Thyroid gland (tissue), 4 donors: ENCODE measurements around the gene DAB1.

Source experiments
- CTCF ChIP-seq, 6 experiments: fragments of 200-600 bp in 3 of 6; fragments of 450-650 bp in 3 of 6; sonication (generic) in 3 of 6; IDR thresholded peaks; one replicate each; pipeline ENCODE4 v1.5.1; 2016 to 2019; ENCODE audit warnings: antibody characterized with exemption in 6 of 6, mild to moderate bottlenecking in 2 of 6, inconsistent platforms in 1 of 6, moderate library complexity in 1 of 6
- POLR2A ChIP-seq, 2 donors: fragments of 450-650 bp; IDR thresholded peaks; one replicate each; pipeline ENCODE4 v1.6.1; 2017; ENCODE audit warnings: antibody characterized with exemption in 2 of 2, mild to moderate bottlenecking in 2 of 2, moderate library complexity in 1 of 2

GRCh38 chr1:57418971-57419370 lies 4.9 kb downstream of the DAB1 start:
- TF ChIP-seq CTCF (IDR thresholded peaks at IDR 0.05) = no peak
- TF ChIP-seq POLR2A (IDR thresholded peaks at IDR 0.05) = no peak
